GM13976 (cell line): ENCODE data around the gene CDH13.

ENCODE experiments used
- DNase-seq: peaks from one replicate; pipeline ENCODE4 v3.0.0; 2012; ENCODE audit warnings: low spot score
- in situ Hi-C: fragments of 300-500 bp; cut with MboI; formaldehyde crosslinking; loops from one replicate; pipeline ENCODE4 v1.12.0; 2022; ENCODE audit warnings: low sequenced_read_pairs, mixed read lengths, inconsistent platforms; ENCODE audit not compliant: unreplicated experiment
- TF ChIP-seq, protein P1 (sequence below): IDR thresholded peaks from 2 replicates; pipeline ENCODE4 v1.5.1; 2012; ENCODE audit warnings: borderline replicate concordance, mild to moderate bottlenecking; ENCODE audit not compliant: insufficient read depth; ENCODE audit errors: extremely low read depth, missing control alignments, control extremely low read depth

CDH13 gene

DNA sequence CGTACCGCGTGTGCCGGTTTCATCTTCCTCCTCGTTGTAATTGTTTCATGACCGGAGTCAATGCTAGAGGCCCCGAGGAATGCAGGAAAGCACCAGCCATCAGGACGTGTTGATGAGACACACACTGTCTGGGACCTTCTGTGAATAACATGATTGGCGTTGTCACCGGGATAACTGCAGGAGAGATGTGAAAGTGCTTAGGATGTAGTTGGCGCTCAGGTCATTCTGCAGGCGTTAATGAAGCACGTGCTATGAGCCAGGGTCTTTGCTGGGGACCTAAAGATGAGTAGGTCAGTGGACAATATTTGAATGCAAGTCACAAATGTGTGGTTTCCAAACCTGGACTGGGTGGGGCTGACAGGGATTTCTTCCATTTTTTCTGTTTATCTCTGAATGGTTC lies 999.4 kb downstream of the CDH13 start:
- TF ChIP-seq, protein P1, sequence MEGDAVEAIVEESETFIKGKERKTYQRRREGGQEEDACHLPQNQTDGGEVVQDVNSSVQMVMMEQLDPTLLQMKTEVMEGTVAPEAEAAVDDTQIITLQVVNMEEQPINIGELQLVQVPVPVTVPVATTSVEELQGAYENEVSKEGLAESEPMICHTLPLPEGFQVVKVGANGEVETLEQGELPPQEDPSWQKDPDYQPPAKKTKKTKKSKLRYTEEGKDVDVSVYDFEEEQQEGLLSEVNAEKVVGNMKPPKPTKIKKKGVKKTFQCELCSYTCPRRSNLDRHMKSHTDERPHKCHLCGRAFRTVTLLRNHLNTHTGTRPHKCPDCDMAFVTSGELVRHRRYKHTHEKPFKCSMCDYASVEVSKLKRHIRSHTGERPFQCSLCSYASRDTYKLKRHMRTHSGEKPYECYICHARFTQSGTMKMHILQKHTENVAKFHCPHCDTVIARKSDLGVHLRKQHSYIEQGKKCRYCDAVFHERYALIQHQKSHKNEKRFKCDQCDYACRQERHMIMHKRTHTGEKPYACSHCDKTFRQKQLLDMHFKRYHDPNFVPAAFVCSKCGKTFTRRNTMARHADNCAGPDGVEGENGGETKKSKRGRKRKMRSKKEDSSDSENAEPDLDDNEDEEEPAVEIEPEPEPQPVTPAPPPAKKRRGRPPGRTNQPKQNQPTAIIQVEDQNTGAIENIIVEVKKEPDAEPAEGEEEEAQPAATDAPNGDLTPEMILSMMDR, result no peak
- DNase-seq, result no peak
- in situ Hi-C loops, result no loop called here

GRCh38 chr16:83626676-83627075 lies 999.9 kb downstream of the CDH13 start:
- TF ChIP-seq, protein P1, result no peak
- DNase-seq, result no peak
- in situ Hi-C loops, result no loop called here

DNA sequence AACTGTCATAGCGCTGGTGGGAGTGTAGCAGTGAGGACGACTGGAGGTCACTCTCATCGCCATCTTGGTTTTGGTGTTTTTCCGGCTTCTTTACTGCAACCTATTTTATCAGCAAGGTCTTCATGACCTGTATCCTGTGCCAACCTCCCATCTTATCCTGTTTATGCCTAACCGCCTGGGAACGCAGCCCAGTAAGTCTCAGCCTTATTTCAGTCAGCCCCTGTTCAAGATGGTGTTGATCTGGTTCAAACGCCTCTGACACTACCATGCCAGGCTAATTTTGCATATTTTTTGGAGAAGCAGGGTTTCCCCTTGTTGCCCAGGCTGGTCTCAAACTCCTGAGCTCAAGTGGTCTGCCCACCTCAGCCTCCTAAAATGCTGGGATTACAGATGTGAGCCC lies 1001.2 kb downstream of the CDH13 start:
- no peak for DNase-seq
- TF ChIP-seq, protein P1, result no peak
- in situ Hi-C loops, result no loop called here

- in situ Hi-C loops, result no loop called here
- TF ChIP-seq, protein P1, result no peak
Measured at GRCh38 chr16:83629426-83629825, 1002.7 kb downstream of the CDH13 start.

GRCh38 chr16:83629836-83630235 lies 1003.1 kb downstream of the CDH13 start:
- DNase-seq, result no peak
- TF ChIP-seq, protein P1, result no peak
- in situ Hi-C loops, result no loop called here

More at GRCh38 chr16:83629426-83629825, 1002.7 kb downstream of the CDH13 start:
- no peak for DNase-seq

GRCh38 chr16:83630979-83631378 lies 1004.2 kb downstream of the CDH13 start:
- no peak for DNase-seq
- in situ Hi-C loops, result no loop called here
- TF ChIP-seq, protein P1, result no peak

- DNase-seq, result no peak
- in situ Hi-C loops, result no loop called here
- TF ChIP-seq, protein P1, result no peak
Measured at GRCh38 chr16:83633286-83633685, 1006.5 kb downstream of the CDH13 start.
